HCT116 (cell line): ENCODE results near the gene SMIM32. TPM values are rescaled to one million over a fixed set of nuclear protein-coding genes. Genes with fewer than 3 reads are reported as not detected.

Experiments
- ATAC-seq: fragments of 200-7000 bp; cut with Tn5 transposase; 2 replicates; pipeline ENCODE4 v1.9.1; 2020; ENCODE audit warnings: mild to moderate bottlenecking, moderate library complexity
- BruUV-seq: library from RNA; stranded (reverse); fragments of 400-500 nt; replicated peaks from 2 replicates; lab custom pipeline; 2021; lab: Mats Ljungman, UMichigan
- CTCF ChIA-PET: fragments of 300-600 bp; sonication (Branson Sonifier 250); formaldehyde crosslinking; loops from one replicate; lab custom pipeline; 2021; ENCODE audit warnings: antibody characterized with exemption; lab: Charles Lee
- POLR2A ChIA-PET: fragments of 300-600, 350-600 bp; sonication (Branson Sonifier 250); formaldehyde crosslinking; loops from one replicate; lab custom pipeline; 2021; ENCODE audit warnings: antibody characterized with exemption; lab: Charles Lee
- RAD21 ChIA-PET, 2 experiments: fragments of 300-600 bp; sonication (Branson Sonifier 250); formaldehyde crosslinking; loops; one replicate each; lab custom pipeline; 2023; ENCODE audit warnings: low total read pairs in 2 of 2; ENCODE audit not compliant: uncharacterized antibody in 2 of 2, unreplicated experiment in 2 of 2, low non-redundant PET in 1 of 2; lab: Charles Lee
- DNase-seq: peaks from one replicate; pipeline ENCODE4 v3.0.0-alpha.2; 2010; ENCODE audit warnings: low read depth, low spot score
- H2AFZ ChIP-seq: fragments of 200-600 bp; shearing (Covaris generic), sonication (generic); 2 replicates; pipeline ENCODE4 v1.6.1; 2017; ENCODE audit warnings: low read depth, mixed run types, mixed read lengths, antibody characterized with exemption, low read length; ENCODE audit not compliant: poor library complexity, severe bottlenecking
- H3K27ac ChIP-seq: 2 replicates; pipeline ENCODE4 v1.5.1; 2012; ENCODE audit warnings: low read depth, low read length
- H3K27me3 ChIP-seq: fragments of 200-600 bp; sonication (generic); 2 replicates; pipeline ENCODE4 v1.6.1; 2016; ENCODE audit warnings: mixed run types, low read length, mixed read lengths; ENCODE audit not compliant: insufficient read depth
- H3K36me3 ChIP-seq, 2 experiments: fragments of 200-500 bp in 1 of 2; fragments of 200-600 bp in 1 of 2; sonication (Bioruptor generic) in 1 of 2; sonication (generic) in 1 of 2; 2 replicates each; pipeline versions ENCODE4 v1.5.1 to v1.6.1; 2014 to 2016; ENCODE audit warnings: low read length in 2 of 2, inconsistent platforms in 1 of 2, mixed read lengths in 1 of 2, mixed run types in 1 of 2; ENCODE audit not compliant: insufficient read depth in 2 of 2, control insufficient read depth in 1 of 2
- H3K4me1 ChIP-seq, 2 experiments: fragments of 200-600 bp in 1 of 2; sonication (generic) in 1 of 2; 2 replicates each; pipeline versions ENCODE4 v1.5.1 to v1.6.1; 2012 to 2017; ENCODE audit warnings: low read length in 2 of 2, inconsistent platforms in 1 of 2, mild to moderate bottlenecking in 1 of 2, mixed read lengths in 1 of 2, mixed run types in 1 of 2, moderate library complexity in 1 of 2; ENCODE audit not compliant: insufficient read depth in 2 of 2, control insufficient read depth in 1 of 2
- H3K4me2 ChIP-seq: fragments of 200-600 bp; sonication (generic); 2 replicates; pipeline ENCODE4 v1.6.1; 2017; ENCODE audit warnings: mixed run types, low read length, mixed read lengths
- H3K4me3 ChIP-seq, 2 experiments: fragments of 200-600 bp in 1 of 2; sonication (generic) in 1 of 2; replicated peaks in 1 of 2; 2 replicates each; pipeline ENCODE4 v1.5.1; 2011 to 2016; ENCODE audit warnings: low read length in 2 of 2, control low read depth in 1 of 2, low read depth in 1 of 2, mild to moderate bottlenecking in 1 of 2, mixed read lengths in 1 of 2, mixed run types in 1 of 2
- H3K79me2 ChIP-seq: fragments of 200-600 bp; sonication (generic); 2 replicates; pipeline ENCODE4 v1.6.1; 2017; ENCODE audit warnings: mild to moderate bottlenecking, mixed run types, low read length, moderate library complexity, mixed read lengths; ENCODE audit not compliant: insufficient read depth
- H3K9ac ChIP-seq: fragments of 200-600 bp; sonication (generic); 2 replicates; pipeline ENCODE4 v1.6.1; 2016; ENCODE audit warnings: low read length, mixed read lengths
- H3K9me2 ChIP-seq: fragments of 200-600 bp; sonication (generic), shearing (Covaris generic); 2 replicates; pipeline ENCODE4 v1.6.1; 2017; ENCODE audit warnings: mixed run types, mild to moderate bottlenecking, moderate library complexity; ENCODE audit not compliant: insufficient read depth
- H3K9me3 ChIP-seq, 2 experiments: fragments of 200-500 bp in 1 of 2; fragments of 200-600 bp in 1 of 2; sonication (Bioruptor generic) in 1 of 2; sonication (generic) in 1 of 2; 2 replicates each; pipeline ENCODE4 v1.6.1; 2014 to 2017; ENCODE audit warnings: low read length in 2 of 2, mixed read lengths in 2 of 2, inconsistent platforms in 1 of 2, low read depth in 1 of 2, mild to moderate bottlenecking in 1 of 2, mixed run types in 1 of 2, moderate library complexity in 1 of 2; ENCODE audit not compliant: control insufficient read depth in 1 of 2, insufficient read depth in 1 of 2
- H4K20me1 ChIP-seq: fragments of 200-600 bp; sonication (generic), shearing (Covaris generic); 2 replicates; pipeline ENCODE4 v1.6.1; 2017; ENCODE audit warnings: mixed run types, mild to moderate bottlenecking, moderate library complexity; ENCODE audit not compliant: insufficient read depth
- CBX3 ChIP-seq: IDR thresholded peaks from 2 replicates; pipeline ENCODE4 v1.6.1; 2012; ENCODE audit warnings: low read depth
- CEBPB ChIP-seq: IDR thresholded peaks from 2 replicates; pipeline ENCODE4 v1.6.1; 2012; ENCODE audit warnings: low read depth
- ELF1 ChIP-seq: IDR thresholded peaks from 2 replicates; pipeline ENCODE4 v1.6.1; 2012; ENCODE audit warnings: low read depth, borderline replicate concordance
- EZH2 ChIP-seq: fragments of 200-600 bp; sonication (generic); IDR thresholded peaks from 2 replicates; pipeline ENCODE4 v1.6.1; 2017; ENCODE audit warnings: antibody characterized with exemption, mixed run types
- EZH2phosphoT487 ChIP-seq: fragments of 200-600 bp; IDR thresholded peaks from 2 replicates; pipeline ENCODE4 v1.6.1; 2018; ENCODE audit warnings: antibody characterized with exemption, borderline replicate concordance
- FOSL1 ChIP-seq: IDR thresholded peaks from 2 replicates; pipeline ENCODE4 v1.6.1; 2012; ENCODE audit warnings: low read depth
- JUND ChIP-seq: IDR thresholded peaks from 2 replicates; pipeline ENCODE4 v1.6.1; 2012
- POLR2A ChIP-seq: IDR thresholded peaks from 2 replicates; pipeline ENCODE4 v1.7.0; 2011; ENCODE audit warnings: borderline replicate concordance; ENCODE audit not compliant: insufficient read depth, insufficient read length; ENCODE audit errors: extremely low read depth
- POLR2AphosphoS5 ChIP-seq: IDR thresholded peaks from 2 replicates; pipeline ENCODE4 v1.6.1; 2011; ENCODE audit warnings: mild to moderate bottlenecking, low read depth, low read length, moderate library complexity
- REST ChIP-seq: IDR thresholded peaks from 2 replicates; pipeline ENCODE4 v1.6.1; 2012; ENCODE audit warnings: low read depth
- SIN3A ChIP-seq: IDR thresholded peaks from 2 replicates; pipeline ENCODE4 v1.6.1; 2012; ENCODE audit warnings: low read depth
- SRF ChIP-seq: IDR thresholded peaks from 2 replicates; pipeline ENCODE4 v1.6.1; 2012; ENCODE audit warnings: low read depth
- TCF7L2 ChIP-seq: IDR thresholded peaks from 2 replicates; pipeline ENCODE4 v1.7.0; 2011; ENCODE audit warnings: borderline replicate concordance, inconsistent platforms; ENCODE audit not compliant: insufficient read depth, insufficient read length; ENCODE audit errors: extremely low read depth
- YY1 ChIP-seq: IDR thresholded peaks from 2 replicates; pipeline ENCODE4 v1.6.1; 2011; ENCODE audit warnings: low read length, low read depth, moderate library complexity, mild to moderate bottlenecking; ENCODE audit not compliant: insufficient replicate concordance; ENCODE audit errors: extremely low read depth
- ZBTB33 ChIP-seq: IDR thresholded peaks from 2 replicates; pipeline ENCODE4 v1.6.1; 2011; ENCODE audit warnings: mild to moderate bottlenecking, low read length, moderate library complexity; ENCODE audit not compliant: insufficient replicate concordance; ENCODE audit errors: extremely low read depth
- ZFX ChIP-seq: fragments of 450-650 bp; IDR thresholded peaks from 2 replicates; pipeline ENCODE4 v1.6.1; 2017
- intact Hi-C: fragments of 100-400 bp; cut with micrococcal nuclease; formaldehyde crosslinking; loops from 2 replicates; pipeline ENCODE4 v1.10.0; 2022
- total RNA-seq: library from RNA; stranded (reverse); gene quantifications from one replicate; pipeline ENCODE4 v1.2.1, GENCODE V29; 2021; ENCODE audit not compliant: unreplicated experiment
- TF ChIP-seq, protein P1 (sequence below): IDR thresholded peaks from 2 replicates; pipeline ENCODE4 v1.6.1; 2012

SMIM32 gene
- total RNA-seq, 1 experiment from 2014 or later: not detected

GRCh38 chr5:136192015-136192525, 892 bp downstream of the SMIM32 start:
- ChIA-PET POLR2A (no interaction called here), RAD21 (no interaction called here), CTCF (no interaction called here)
- no peak overlapping the region for H2AFZ ChIP-seq
- peaks cover 0 to 4% of the 10 kb centered on the region in 2 experiments; a peak in 2 of 4 replicates for H3K4me1 ChIP-seq
- H3K4me2 ChIP-seq: no peak overlapping the region
- H3K9ac ChIP-seq: no peak overlapping the region
- no peaks in the 10 kb centered on the region for H3K79me2 ChIP-seq
- H3K9me3 ChIP-seq: no peaks in the 10 kb centered on the region
- TF ChIP-seq POLR2A (no peak), YY1 (no peak), ZBTB33 (no peak), EZH2 (no peak), ZFX (no peak), JUND (no peak), SIN3A (no peak), TCF7L2 (no peak), REST (no peak), FOSL1 (no peak), POLR2AphosphoS5 (no peak), ELF1 (no peak), EZH2phosphoT487 (no peak), SRF (no peak), CEBPB (no peak), CBX3 (no peak)
- TF ChIP-seq, protein P1, sequence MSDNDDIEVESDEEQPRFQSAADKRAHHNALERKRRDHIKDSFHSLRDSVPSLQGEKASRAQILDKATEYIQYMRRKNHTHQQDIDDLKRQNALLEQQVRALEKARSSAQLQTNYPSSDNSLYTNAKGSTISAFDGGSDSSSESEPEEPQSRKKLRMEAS: no peak
- H3K36me3 ChIP-seq: 0 out of 4 replicates have a peak, but pooled peaks cover 0 to 1% of the 10 kb centered on the region in 2 experiments
- H3K27ac ChIP-seq: no peak overlapping the region
- no peaks in the 10 kb centered on the region for H3K27me3 ChIP-seq
- DNase-seq: no peak
- BruUV-seq: no TSS peak
- no peak overlapping the region for H3K4me3 ChIP-seq
- H4K20me1 ChIP-seq: no peaks in the 10 kb centered on the region
- ATAC-seq: no peak
- H3K9me2 ChIP-seq: no peaks in the 10 kb centered on the region
- intact Hi-C loops: no loop called here
